Measurements from ENCODE around the gene GHRL.

The GHRL gene

GRCh38 chr3:10240799-10241198 lies 51.9 kb downstream of the GHRL start:
- DNase-seq, result no peak

GRCh38 chr3:10238345-10239183 lies 54.2 kb downstream of the GHRL start:
- peak in 2 of 5 experiments; percentile 47 to 95 for DNase-seq

Data from T-helper 2 cell (primary cell).